ENCODE measurements around the gene ALPL.

DNA sequence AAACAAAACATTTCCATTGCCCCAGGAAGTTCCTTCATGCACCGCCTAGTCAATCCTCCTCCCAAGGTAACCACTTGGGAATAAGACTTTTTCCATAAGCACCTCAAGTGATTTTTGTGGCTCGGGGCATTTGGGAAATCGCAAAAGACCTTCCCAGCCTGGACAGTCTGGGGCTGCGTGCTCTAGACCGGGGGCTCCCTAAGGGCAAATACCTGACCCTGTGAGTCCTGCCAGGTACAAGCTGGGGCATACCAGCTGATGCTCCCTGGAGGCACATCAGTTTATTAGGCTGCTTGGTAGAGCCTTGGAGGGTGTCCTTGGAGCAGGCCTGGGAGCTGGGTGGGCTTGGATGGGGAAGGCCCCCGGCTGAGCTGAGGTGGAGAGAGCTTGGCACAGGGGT is 34.4 kb downstream of the ALPL start:
- TF ChIP-seq POLR2AphosphoS5 (IDR thresholded peaks at IDR 0.05; ENCODE audit: control insufficient read depth, insufficient read depth, low read depth, low read length) (no peak), NR1H2 (CRISPR knock-in tag; IDR thresholded peaks at IDR 0.05) (no peak), ERF (CRISPR knock-in tag; IDR thresholded peaks at IDR 0.05) (no peak), POU5F1 (IDR thresholded peaks at IDR 0.05; ENCODE audit: borderline replicate concordance, low read depth, low read length, partially characterized antibody) (no peak), STAT5B (CRISPR knock-in tag; IDR thresholded peaks at IDR 0.05) (no peak), TAL1 (IDR thresholded peaks at IDR 0.05) (no peak), HDAC2 (IDR thresholded peaks at IDR 0.05) (no peak), ZNF589 (CRISPR knock-in tag; IDR thresholded peaks at IDR 0.05; ENCODE audit: low read depth) (no peak), ELF1 (tag; IDR thresholded peaks at IDR 0.05) (no peak), DIDO1 (tag; IDR thresholded peaks at IDR 0.05; ENCODE audit: low read depth) (no peak)
- TF ChIP-seq, protein P1, sequence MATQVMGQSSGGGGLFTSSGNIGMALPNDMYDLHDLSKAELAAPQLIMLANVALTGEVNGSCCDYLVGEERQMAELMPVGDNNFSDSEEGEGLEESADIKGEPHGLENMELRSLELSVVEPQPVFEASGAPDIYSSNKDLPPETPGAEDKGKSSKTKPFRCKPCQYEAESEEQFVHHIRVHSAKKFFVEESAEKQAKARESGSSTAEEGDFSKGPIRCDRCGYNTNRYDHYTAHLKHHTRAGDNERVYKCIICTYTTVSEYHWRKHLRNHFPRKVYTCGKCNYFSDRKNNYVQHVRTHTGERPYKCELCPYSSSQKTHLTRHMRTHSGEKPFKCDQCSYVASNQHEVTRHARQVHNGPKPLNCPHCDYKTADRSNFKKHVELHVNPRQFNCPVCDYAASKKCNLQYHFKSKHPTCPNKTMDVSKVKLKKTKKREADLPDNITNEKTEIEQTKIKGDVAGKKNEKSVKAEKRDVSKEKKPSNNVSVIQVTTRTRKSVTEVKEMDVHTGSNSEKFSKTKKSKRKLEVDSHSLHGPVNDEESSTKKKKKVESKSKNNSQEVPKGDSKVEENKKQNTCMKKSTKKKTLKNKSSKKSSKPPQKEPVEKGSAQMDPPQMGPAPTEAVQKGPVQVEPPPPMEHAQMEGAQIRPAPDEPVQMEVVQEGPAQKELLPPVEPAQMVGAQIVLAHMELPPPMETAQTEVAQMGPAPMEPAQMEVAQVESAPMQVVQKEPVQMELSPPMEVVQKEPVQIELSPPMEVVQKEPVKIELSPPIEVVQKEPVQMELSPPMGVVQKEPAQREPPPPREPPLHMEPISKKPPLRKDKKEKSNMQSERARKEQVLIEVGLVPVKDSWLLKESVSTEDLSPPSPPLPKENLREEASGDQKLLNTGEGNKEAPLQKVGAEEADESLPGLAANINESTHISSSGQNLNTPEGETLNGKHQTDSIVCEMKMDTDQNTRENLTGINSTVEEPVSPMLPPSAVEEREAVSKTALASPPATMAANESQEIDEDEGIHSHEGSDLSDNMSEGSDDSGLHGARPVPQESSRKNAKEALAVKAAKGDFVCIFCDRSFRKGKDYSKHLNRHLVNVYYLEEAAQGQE (IDR thresholded peaks at IDR 0.05; ENCODE audit: borderline replicate concordance) = no peak
- TF ChIP-seq, protein P1 (CRISPR knock-in tag; IDR thresholded peaks at IDR 0.05; ENCODE audit: low read depth) = no peak
- TF ChIP-seq, protein P2, sequence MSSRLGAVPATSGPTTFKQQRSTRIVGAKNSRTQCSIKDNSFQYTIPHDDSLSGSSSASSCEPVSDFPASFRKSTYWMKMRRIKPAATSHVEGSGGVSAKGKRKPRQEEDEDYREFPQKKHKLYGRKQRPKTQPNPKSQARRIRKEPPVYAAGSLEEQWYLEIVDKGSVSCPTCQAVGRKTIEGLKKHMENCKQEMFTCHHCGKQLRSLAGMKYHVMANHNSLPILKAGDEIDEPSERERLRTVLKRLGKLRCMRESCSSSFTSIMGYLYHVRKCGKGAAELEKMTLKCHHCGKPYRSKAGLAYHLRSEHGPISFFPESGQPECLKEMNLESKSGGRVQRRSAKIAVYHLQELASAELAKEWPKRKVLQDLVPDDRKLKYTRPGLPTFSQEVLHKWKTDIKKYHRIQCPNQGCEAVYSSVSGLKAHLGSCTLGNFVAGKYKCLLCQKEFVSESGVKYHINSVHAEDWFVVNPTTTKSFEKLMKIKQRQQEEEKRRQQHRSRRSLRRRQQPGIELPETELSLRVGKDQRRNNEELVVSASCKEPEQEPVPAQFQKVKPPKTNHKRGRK (tag; IDR thresholded peaks at IDR 0.05) = no peak
